Fibroblast of villous mesenchyme (primary cell): ENCODE measurements around the gene VWA5B1. TPM values are rescaled to one million over a fixed set of nuclear protein-coding genes. Genes with fewer than 3 reads are reported as not detected.

Experiments
- DNase-seq: peaks from one replicate; pipeline ENCODE4 v3.0.0-alpha.2; 2010; ENCODE audit warnings: low read depth
- H3K4me3 ChIP-seq: 2 replicates; pipeline ENCODE4 v1.5.1; 2011; ENCODE audit warnings: low read depth, mild to moderate bottlenecking, low read length
- CTCF ChIP-seq: IDR thresholded peaks from 2 replicates; pipeline ENCODE4 v1.5.1; 2012; ENCODE audit warnings: low read depth, mild to moderate bottlenecking, low read length; ENCODE audit not compliant: insufficient read depth
- total RNA-seq: library from RNA; depleted of rRNA; stranded (reverse); fragments of >200 nt; gene quantifications from 2 replicates; pipeline ENCODE4 v1.2.3, GENCODE V29; 2012

VWA5B1 gene
- total RNA-seq, 1 donor = not detected

DNA sequence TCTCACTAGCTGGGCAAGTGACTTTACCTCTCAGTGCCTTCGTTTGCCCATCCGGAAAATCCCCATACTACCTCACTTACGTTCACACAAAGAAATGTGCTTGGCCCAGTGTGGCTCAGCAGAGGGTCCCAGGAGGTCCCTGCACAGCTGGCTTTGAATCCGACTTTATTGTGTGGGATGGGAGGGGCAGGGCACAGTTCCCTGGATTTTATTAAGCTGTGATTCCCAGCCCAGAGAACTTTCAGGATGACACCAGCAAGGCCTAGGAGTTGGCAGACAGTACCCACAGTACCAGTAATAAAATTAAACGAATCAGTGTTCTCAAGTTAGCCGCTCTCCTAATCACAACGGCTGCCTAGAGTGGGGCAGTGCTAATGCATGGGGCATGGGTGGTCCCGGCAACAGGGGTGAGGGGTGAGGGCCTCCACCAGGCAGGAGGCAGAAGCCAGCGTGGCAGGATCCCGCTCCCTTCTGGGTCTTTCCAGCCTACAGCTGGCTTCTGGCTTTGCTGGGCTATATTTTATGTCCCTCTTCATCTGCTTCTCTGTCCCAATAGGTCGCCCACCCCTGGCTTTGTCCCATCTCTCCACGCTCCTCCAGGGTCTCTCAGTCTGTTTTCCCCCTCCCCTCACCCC lies 74.9 kb downstream of the VWA5B1 start:
- DNase-seq = no peak
- TF ChIP-seq CTCF = no peak
- no peak overlapping the region for H3K4me3 ChIP-seq

- no peak for DNase-seq
- no peak for TF ChIP-seq CTCF
- H3K4me3 ChIP-seq = no peak overlapping the region
These were observed 75.4 kb downstream of the VWA5B1 start for GRCh38 chr1:20366056-20366462.

DNA sequence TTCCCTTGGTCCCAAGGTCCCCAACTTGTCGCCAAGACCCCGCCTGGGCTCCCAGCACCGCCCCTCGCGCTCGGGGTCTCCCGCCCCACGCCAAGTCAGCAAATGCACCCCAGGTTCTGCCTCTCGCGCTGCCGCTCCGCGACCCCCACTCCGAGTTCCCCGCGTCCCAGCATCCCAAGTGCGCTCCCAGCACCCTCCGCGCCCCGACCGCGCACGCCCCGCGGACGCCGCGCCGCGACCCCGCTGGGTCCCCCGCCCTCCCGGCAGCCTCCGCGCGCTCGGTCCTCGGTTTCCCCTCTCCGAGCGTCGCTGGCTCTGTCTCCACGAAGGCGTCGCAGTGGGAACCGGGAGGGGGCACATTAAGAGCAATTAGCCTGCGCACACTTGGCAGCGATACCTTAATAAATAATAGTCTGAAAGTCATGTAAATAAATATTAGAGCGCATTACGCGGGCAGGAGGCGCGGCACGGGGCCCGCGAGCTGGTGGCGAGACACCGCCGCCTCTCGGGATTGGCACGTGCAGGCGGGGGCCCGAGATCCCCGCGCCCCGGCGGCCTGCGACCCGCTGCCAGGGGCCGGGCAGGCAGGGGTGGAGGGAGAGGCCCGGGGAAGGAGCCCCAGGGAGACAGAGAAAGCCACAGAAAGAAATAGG lies 75.9 kb downstream of the VWA5B1 start:
- no peak overlapping the region for H3K4me3 ChIP-seq
- TF ChIP-seq CTCF = no peak
- no peak for DNase-seq

- DNase-seq = peak; percentile 15
- TF ChIP-seq CTCF = peak; percentile 54
- H3K4me3 ChIP-seq = no peak overlapping the region
These were observed 76.5 kb downstream of the VWA5B1 start for GRCh38 chr1:20367116-20367585.

DNA sequence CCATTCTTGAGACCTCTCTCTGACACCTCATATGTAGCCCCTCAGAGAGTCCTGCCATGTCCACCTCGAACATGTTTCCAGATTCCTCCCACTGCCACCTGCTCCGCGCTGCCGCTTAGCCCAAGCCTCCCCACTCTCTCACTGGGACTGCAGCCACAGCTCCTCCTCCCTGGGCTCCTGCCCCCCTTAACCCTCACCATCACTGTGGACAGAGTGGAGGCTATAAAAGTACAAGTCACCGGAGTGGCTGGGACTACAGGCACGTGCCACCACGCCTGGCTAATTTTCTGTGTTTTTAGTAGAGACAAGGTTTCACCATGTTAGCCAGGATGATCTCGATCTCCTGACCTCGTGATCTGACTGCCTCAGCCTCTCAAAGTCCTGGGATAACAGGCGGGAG lies 77.0 kb downstream of the VWA5B1 start:
- no peak for DNase-seq
- H3K4me3 ChIP-seq = no peak overlapping the region
- TF ChIP-seq CTCF = no peak

GRCh38 chr1:20368866-20369470 lies 78.3 kb downstream of the VWA5B1 start:
- no peak for TF ChIP-seq CTCF
- no peak for DNase-seq
- no peak overlapping the region for H3K4me3 ChIP-seq

GRCh38 chr1:20370698-20371097 lies 80.0 kb downstream of the VWA5B1 start:
- H3K4me3 ChIP-seq = no peak overlapping the region
- no peak for DNase-seq

More at GRCh38 chr1:20370698-20371097, 80.0 kb downstream of the VWA5B1 start:
- no peak for TF ChIP-seq CTCF
